Ramos (cell line): ENCODE data around the gene WDFY2.
"Not testable (repeated sequence)": the region's sequence is repeated elsewhere in the genome, so short reads cannot be mapped to it uniquely, and the experiment has no call there.

Source experiments
- in situ Hi-C: fragments of 300-500 bp; cut with MboI; formaldehyde crosslinking; loops from one replicate; pipeline ENCODE4 v1.14.3; 2022; ENCODE audit warnings: low sequenced_read_pairs; ENCODE audit not compliant: unreplicated experiment

The WDFY2 gene

DNA sequence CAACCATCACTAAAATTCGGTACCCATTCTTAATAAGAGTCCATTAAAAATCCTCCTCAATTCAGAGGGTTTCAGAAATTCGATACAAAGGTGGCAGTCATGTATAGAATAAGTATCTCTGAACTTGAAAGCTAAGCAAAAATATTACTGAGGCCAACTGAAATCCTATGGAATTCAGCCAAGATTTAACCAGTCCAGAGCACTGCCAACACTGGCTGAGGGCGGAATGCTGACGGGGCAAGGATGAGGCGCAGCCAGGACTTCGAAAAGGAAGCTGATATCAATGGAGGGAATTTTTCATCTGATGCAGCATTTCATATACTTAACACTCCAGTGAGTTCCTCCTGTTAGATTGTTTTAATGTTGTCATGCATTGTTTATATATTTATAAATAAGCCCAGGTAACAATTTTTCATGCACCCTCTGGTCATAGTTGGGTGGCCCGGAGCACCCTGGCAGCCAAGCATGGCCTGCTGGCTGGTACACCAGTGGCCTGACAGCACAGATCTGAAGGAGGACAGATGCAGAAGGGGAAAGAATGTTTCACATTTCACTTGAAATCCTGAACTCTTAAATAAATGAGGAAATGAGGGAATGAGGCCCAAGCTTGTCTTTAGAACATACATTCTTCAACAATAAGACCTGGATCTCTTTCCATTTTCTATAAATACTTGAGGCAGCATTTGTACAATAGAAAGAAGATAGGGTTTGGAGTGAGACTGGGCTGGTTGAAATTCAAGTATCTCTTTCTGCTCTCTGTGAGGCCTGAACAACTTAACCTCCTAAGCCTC lies 41.5 kb downstream of the WDFY2 start:
- in situ Hi-C loops: no loop called here

DNA sequence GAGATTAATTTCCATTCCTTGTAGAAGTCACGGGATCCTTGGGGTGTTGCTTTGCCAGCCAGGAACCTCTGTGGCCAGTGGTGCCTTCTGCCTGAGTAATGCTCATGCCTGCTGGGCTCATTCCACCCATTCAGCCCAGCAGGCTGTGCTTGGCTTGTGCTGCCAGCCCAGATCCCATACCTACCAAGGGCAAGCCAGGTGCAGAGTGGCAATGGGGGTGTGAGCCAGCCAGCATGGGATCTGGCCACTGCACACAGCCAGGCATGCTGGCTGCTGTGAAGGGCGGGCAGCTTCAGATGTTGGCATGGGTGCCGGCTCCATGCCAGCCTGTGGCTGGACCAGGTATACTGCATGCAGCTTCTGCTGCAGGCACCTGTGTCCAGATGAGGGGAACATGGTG lies 42.5 kb downstream of the WDFY2 start:
- in situ Hi-C loops: no loop called here

- in situ Hi-C loops: no loop called here
Observed at GRCh38 chr13:51628059-51628852, 44.0 kb downstream of the WDFY2 start.

DNA sequence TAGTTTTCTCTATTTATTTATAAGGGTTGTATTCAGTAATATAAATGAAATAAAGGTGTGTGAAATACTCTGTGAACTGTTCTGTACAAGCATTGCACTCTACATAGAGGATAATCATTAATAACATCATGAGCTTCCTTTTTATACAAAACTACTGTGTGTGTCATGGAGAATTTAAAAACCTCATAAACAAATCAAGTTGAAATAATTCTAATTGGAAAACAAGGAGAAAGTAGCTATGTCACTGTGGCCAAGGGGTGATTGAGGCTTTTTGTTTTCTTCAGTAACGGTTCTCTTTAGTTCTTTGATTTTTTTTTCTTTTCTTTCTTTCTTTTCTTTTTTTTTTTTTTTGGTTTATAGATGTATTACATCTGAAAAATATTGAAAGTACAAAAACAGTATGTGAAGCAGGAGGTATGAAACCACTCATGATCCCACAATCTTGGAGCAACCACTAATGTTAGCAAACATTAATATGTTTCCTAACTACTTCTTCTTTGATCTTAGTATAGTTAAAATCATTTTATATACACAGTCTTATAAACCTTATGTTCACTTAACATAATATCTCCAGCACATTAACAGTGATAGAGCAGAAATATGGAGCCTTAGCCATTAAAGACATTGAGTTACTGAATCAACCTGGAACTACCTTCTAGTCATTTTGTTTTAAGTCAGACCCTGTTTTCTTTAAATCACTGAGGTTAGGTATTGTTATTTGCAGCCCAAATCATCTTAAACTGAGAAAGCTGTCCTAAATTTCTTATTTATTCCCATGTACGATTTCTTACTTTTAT lies 45.4 kb downstream of the WDFY2 start:
- in situ Hi-C loops: no loop called here

GRCh38 chr13:51630288-51630615 lies 46.0 kb downstream of the WDFY2 start:
- in situ Hi-C loops: no loop called here

GRCh38 chr13:51632591-51633362 lies 48.5 kb downstream of the WDFY2 start:
- in situ Hi-C loops: no loop called here

GRCh38 chr13:51635137-51635878 lies 51.0 kb downstream of the WDFY2 start:
- in situ Hi-C loops: no loop called here

DNA sequence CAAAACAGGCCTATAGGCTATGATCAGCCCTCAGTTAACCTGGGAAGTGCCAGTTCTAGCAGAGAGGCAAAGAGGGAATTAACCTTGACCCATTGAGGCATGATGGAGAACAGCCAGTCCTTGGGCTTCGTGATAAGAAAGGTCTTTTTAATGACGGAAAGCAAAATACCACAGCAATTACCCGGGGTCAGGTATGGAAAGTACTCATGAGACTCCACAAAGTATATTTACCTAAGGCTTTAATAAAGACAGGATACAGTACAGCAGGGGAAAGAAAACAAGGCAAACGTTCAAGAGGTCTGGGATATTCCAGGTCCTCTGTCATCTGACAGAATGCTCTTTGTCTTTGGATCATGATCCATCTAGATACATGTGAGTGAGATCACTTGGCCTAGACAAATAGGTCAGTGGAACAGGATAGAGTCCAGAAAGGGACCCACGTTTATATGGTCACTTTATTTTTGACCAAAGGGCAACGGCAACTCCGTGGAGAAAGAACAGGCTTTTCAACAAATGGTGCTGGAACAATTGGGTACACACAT lies 52.2 kb downstream of the WDFY2 start:
- in situ Hi-C loops: no loop called here

DNA sequence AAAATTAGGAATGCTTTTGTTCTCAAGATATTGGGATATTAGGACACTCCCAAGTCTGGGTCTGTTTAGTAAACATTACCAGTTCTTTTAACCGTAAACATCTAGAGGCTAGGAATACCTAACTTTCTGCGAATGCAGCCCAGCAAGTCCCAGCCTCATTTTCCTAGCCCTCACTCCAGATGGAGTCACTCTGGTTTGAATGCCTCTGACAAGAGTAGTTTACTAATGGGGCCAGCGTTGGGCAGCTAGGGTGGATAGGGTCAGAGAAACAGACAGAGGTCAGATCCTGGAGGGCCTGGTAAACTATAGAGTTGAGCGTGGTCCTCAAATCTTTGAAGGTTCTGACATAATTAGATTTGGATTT lies 53.6 kb downstream of the WDFY2 start:
- in situ Hi-C loops: no loop called here

GRCh38 chr13:51638216-51638871 lies 54.1 kb downstream of the WDFY2 start:
- in situ Hi-C loops: no loop called here

DNA sequence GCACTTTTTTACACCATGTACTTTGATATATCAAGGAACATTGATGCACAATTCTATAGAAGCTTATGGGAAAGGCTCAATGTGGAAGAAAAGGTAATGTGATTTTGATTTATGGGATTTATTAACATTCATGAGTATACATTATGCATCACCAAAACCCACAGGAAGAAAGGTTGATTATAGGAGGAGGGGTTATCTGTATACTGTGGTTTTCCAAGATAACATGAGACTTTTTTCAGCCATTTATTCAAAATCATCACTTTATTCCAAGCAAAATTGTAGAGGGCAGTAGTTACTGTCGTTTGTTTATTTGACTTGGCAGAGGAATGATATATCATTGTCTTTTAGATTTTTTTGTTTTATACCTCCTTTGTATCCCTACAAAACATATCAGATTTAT lies 54.9 kb downstream of the WDFY2 start:
- in situ Hi-C loops: no loop called here

GRCh38 chr13:51640696-51641095 lies 56.4 kb downstream of the WDFY2 start:
- in situ Hi-C loops: not testable (repeated sequence)

GRCh38 chr13:51643105-51643881 lies 59.0 kb downstream of the WDFY2 start:
- in situ Hi-C loops: no loop called here

- in situ Hi-C loops: no loop called here
Observed at GRCh38 chr13:51643882-51644281, 59.6 kb downstream of the WDFY2 start.

DNA sequence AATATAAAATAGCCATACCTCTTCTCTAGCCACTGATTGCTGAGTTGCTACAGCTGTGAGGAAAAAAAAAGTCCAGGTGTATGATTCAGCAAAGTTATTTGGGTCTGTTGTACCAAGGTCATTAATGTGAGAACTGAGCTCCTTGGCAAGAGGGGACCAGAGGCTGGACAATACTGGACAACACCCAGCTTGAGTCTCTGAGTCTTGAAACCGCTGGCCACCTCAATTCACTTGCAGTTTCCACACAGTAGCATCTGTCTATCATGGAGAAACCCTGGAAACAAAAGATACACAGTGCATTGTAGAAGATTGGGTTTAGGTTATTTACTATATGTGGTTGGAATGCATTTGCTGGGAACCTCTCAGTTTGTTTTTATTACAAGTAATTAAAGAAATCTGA lies 60.4 kb downstream of the WDFY2 start:
- in situ Hi-C loops: no loop called here

GRCh38 chr13:51645154-51645650 lies 60.9 kb downstream of the WDFY2 start:
- in situ Hi-C loops: no loop called here

DNA sequence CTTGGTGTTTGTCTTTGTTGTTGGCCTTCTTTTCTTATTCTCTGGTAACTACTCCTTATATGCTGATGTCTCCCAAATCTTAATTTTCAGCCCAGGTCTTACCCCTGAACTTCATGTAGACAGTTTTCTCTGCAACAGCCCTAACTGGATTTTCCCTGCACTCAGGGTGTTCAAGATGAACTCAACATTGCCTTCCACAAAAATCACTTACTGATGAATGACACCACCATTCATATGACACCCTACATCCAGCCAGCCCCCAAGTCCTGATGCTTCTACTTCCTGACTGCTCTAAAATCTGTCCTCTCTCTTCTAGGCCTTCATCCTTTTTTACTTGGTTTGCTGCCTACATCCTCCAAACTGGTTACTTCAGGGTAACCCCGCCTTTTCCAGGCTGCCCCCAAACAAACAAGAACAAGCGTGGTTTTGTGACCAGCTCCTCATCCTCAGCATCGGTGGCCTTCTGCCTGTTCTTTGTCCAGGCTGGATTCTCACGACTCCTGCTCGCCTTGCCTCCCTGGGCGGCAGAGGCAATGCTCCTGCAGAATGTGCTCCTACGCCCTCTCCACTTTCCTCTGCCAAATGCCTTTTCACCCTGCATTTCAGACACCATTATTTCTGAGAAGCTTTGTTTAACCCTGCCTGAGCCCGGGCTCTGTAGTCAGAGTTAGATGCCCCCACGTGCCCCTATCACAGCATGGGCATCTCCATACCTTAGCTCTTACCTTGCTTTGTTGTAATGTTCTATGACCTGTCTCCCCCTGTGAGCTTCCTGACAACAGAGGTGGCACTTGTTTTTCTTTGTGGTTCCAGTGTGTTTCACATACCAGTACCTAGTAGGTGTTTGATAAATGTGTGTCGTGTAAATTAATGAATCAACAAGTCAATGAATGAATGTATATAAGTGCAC lies 61.8 kb downstream of the WDFY2 start:
- in situ Hi-C loops: no loop called here
